CD14-positive monocyte (primary cell): ENCODE measurements around the gene STOX2. TPM values are rescaled to one million over a fixed set of nuclear protein-coding genes. Genes with fewer than 3 reads are reported as not detected.

Source experiments
- DNase-seq, 3 donors: peaks; one replicate each; pipeline ENCODE4 v3.0.0-alpha.2; 2011 to 2022
- H2AFZ ChIP-seq: 2 replicates; pipeline ENCODE4 v1.6.0; 2012; ENCODE audit warnings: mild to moderate bottlenecking, low read depth, low read length, inconsistent platforms; ENCODE audit not compliant: insufficient read depth, poor library complexity, severe bottlenecking
- H3K27ac ChIP-seq, 2 donors: 1 replicate in 1 of 2; 2 replicates in 1 of 2; pipeline ENCODE4 v1.5.1; 2012 to 2013; ENCODE audit warnings: low read length in 2 of 2, control low read depth in 1 of 2, inconsistent platforms in 1 of 2, low read depth in 1 of 2, mild to moderate bottlenecking in 1 of 2
- H3K27me3 ChIP-seq, 2 donors: one replicate each; pipeline versions ENCODE4 v1.6.0 to v1.6.1; 2011 to 2013; ENCODE audit warnings: low read length in 2 of 2; ENCODE audit not compliant: control insufficient read depth in 2 of 2, insufficient read depth in 2 of 2
- H3K36me3 ChIP-seq, 2 donors: replicated peaks in 1 of 2; 1 replicate in 1 of 2; 2 replicates in 1 of 2; pipeline versions ENCODE4 v1.5.1 to v1.6.1; 2012 to 2013; ENCODE audit warnings: low read length in 2 of 2, control low read depth in 1 of 2, inconsistent platforms in 1 of 2, mild to moderate bottlenecking in 1 of 2; ENCODE audit not compliant: insufficient read depth in 2 of 2, control insufficient read depth in 1 of 2
- H3K4me1 ChIP-seq, 2 donors: 1 replicate in 1 of 2; 2 replicates in 1 of 2; pipeline versions ENCODE4 v1.5.1 to v1.6.1; 2012 to 2013; ENCODE audit warnings: low read length in 2 of 2, control low read depth in 1 of 2, inconsistent platforms in 1 of 2, mild to moderate bottlenecking in 1 of 2, moderate library complexity in 1 of 2; ENCODE audit not compliant: insufficient read depth in 2 of 2, control insufficient read depth in 1 of 2
- H3K4me2 ChIP-seq: replicated peaks from 2 replicates; pipeline ENCODE3; 2012; ENCODE audit warnings: low read length, moderate library complexity, mild to moderate bottlenecking; ENCODE audit not compliant: poor library complexity, severe bottlenecking; ENCODE audit errors: extremely low read depth
- H3K4me3 ChIP-seq, 3 experiments: fragments of 200-600 bp in 1 of 3; sonication (generic) in 1 of 3; replicated peaks in 1 of 3; 1 replicate in 2 of 3; 2 replicates in 1 of 3; pipeline ENCODE4 v1.5.1; 2011 to 2013; ENCODE audit warnings: low read length in 3 of 3, mild to moderate bottlenecking in 3 of 3, control low read depth in 2 of 3, low read depth in 2 of 3, inconsistent platforms in 1 of 3, moderate library complexity in 1 of 3
- H3K79me2 ChIP-seq: 2 replicates; pipeline ENCODE4 v1.6.0; 2012; ENCODE audit warnings: mild to moderate bottlenecking, control low read depth, inconsistent platforms, low read length, moderate library complexity; ENCODE audit not compliant: insufficient read depth
- H3K9ac ChIP-seq: 2 replicates; pipeline ENCODE4 v1.6.0; 2017; ENCODE audit warnings: low read length, mild to moderate bottlenecking; ENCODE audit not compliant: insufficient read depth, poor library complexity, severe bottlenecking
- H3K9me3 ChIP-seq, 2 donors: replicated peaks in 1 of 2; 1 replicate in 1 of 2; 2 replicates in 1 of 2; pipeline versions ENCODE4 v1.5.1 to v1.6.1; 2012 to 2013; ENCODE audit warnings: low read length in 2 of 2, control low read depth in 1 of 2; ENCODE audit not compliant: control insufficient read depth in 1 of 2, insufficient read depth in 1 of 2
- H4K20me1 ChIP-seq: 2 replicates; pipeline ENCODE4 v1.6.0; 2012; ENCODE audit warnings: mild to moderate bottlenecking, low read length, control low read depth, moderate library complexity; ENCODE audit not compliant: insufficient read depth
- H3K27ac Mint-ChIP-seq, 7 donors: one replicate each; pipeline ENCODE4 v1.8.0; 2020; ENCODE audit warnings: mild to moderate bottlenecking in 7 of 7, mixed read lengths in 7 of 7, moderate library complexity in 6 of 7, inconsistent platforms in 2 of 7
- H3K27me3 Mint-ChIP-seq, 3 donors: one replicate each; pipeline ENCODE4 v1.8.0; 2021 to 2022; ENCODE audit warnings: low read depth in 3 of 3, mild to moderate bottlenecking in 3 of 3, mixed read lengths in 3 of 3, moderate library complexity in 3 of 3, inconsistent platforms in 1 of 3
- H3K36me3 Mint-ChIP-seq, 2 donors: one replicate each; pipeline ENCODE4 v1.8.0; 2020; ENCODE audit warnings: mixed read lengths in 2 of 2, inconsistent platforms in 1 of 2, mild to moderate bottlenecking in 1 of 2
- H3K4me1 Mint-ChIP-seq: one replicate; pipeline ENCODE4 v1.8.0; 2020; ENCODE audit warnings: mild to moderate bottlenecking, mixed read lengths
- H3K4me3 Mint-ChIP-seq, 2 donors: one replicate each; pipeline ENCODE4 v1.8.0; 2020; ENCODE audit warnings: mild to moderate bottlenecking in 2 of 2, mixed read lengths in 2 of 2, moderate library complexity in 1 of 2
- H3K9me3 Mint-ChIP-seq, 7 donors: one replicate each; pipeline ENCODE4 v1.8.0; 2020 to 2022; ENCODE audit warnings: mixed read lengths in 7 of 7, mild to moderate bottlenecking in 6 of 7, moderate library complexity in 6 of 7, inconsistent platforms in 2 of 7
- CTCF ChIP-seq: fragments of 200-600 bp; IDR thresholded peaks from one replicate; pipeline ENCODE4 v1.8.0; 2022; ENCODE audit warnings: antibody characterized with exemption, mild to moderate bottlenecking
- WGBS: methylation state at CpG from one replicate; pipeline ENCODE4 v1.1.5; 2013; ENCODE audit warnings: missing lambda C conversion rate; ENCODE audit not compliant: insufficient coverage; 5-methylcytosine and 5-hydroxymethylcytosine counted together
- intact Hi-C, 2 donors: fragments of 100-400 bp; cut with micrococcal nuclease; formaldehyde crosslinking; loops; one replicate each; pipeline versions ENCODE4 v1.15.0 to v1.15.1; 2023
- polyA plus RNA-seq, 3 donors: library from polyadenylated mRNA; depleted of rRNA in 1 of 3; unstranded in 2 of 3; stranded (reverse) in 1 of 3; fragments of 300-500 nt in 2 of 3; fragments of >200 nt in 1 of 3; fragmentation: Illumina TruSeq in 2 of 3; gene quantifications; 1 replicate in 2 of 3; 2 replicates in 1 of 3; pipeline ENCODE4 v1.2.3, GENCODE V29; 2012 to 2021

Gene STOX2
- polyA plus RNA-seq, 3 donors: 0.01 TPM; not detected in 2

- Histone ChIP-seq H3K4me3 (no peak overlapping the region), H3K9me3 (no peaks in the 10 kb centered on the region), H3K36me3 (no peaks in the 10 kb centered on the region), H2AFZ (no peak overlapping the region), H3K4me2 (no peak overlapping the region), H3K27ac (no peak overlapping the region), H3K4me1 (peaks cover 0 to under 1% of the 10 kb centered on the region in 2 donors), H3K27me3 (no peaks in the 10 kb centered on the region), H4K20me1 (no peaks in the 10 kb centered on the region), H3K9ac (no peak overlapping the region), H3K79me2 (no peaks in the 10 kb centered on the region)
- no peak overlapping the region for H3K4me3 Mint-ChIP-seq
- H3K4me1 Mint-ChIP-seq: peaks cover 4% of the 10 kb centered on the region
- peaks cover 0 to 2% (median 0%) of the 10 kb centered on the region in 7 donors for H3K9me3 Mint-ChIP-seq
- no peak for DNase-seq
- no peak overlapping the region for H3K27ac Mint-ChIP-seq
- peaks cover 0 to 3% (median 0%) of the 10 kb centered on the region in 3 donors for H3K27me3 Mint-ChIP-seq
- 100% methylated on average over 2 of the region's 10 CpGs for whole genome bisulfite sequencing
- H3K36me3 Mint-ChIP-seq: no peaks in the 10 kb centered on the region
- TF ChIP-seq CTCF: no peak
- intact Hi-C loops: no loop called here
Measured at GRCh38 chr4:183959319-183960045, 54.4 kb downstream of the STOX2 start.

GRCh38 chr4:183960046-183960420, 54.9 kb downstream of the STOX2 start:
- no peak for TF ChIP-seq CTCF
- Histone ChIP-seq H3K27ac (no peak overlapping the region), H3K79me2 (no peaks in the 10 kb centered on the region), H3K9me3 (no peaks in the 10 kb centered on the region), H3K4me3 (no peak overlapping the region), H3K9ac (no peak overlapping the region), H3K4me2 (no peak overlapping the region), H2AFZ (no peak overlapping the region), H3K27me3 (no peaks in the 10 kb centered on the region), H3K36me3 (no peaks in the 10 kb centered on the region), H3K4me1 (peaks cover 0 to 3% of the 10 kb centered on the region in 2 donors), H4K20me1 (no peaks in the 10 kb centered on the region)
- no peaks in the 10 kb centered on the region for H3K36me3 Mint-ChIP-seq
- intact Hi-C loops: no loop called here
- no peak overlapping the region for H3K4me3 Mint-ChIP-seq
- DNase-seq: no peak
- WGBS: 65% methylated on average over 4 of the region's 8 CpGs
- no peak overlapping the region for H3K27ac Mint-ChIP-seq
- peaks cover 0 to 2% (median 0%) of the 10 kb centered on the region in 7 donors for H3K9me3 Mint-ChIP-seq
- H3K27me3 Mint-ChIP-seq: peaks cover 0 to 3% (median 0%) of the 10 kb centered on the region in 3 donors
- peaks cover 9% of the 10 kb centered on the region for H3K4me1 Mint-ChIP-seq
